ENCODE data around the gene UTP4.

UTP4 gene

GRCh38 chr16:69132424-69133252 lies at the start of gene UTP4, which contains the start of gene CHTF8:
Gene UTP4, plus strand, starts transcription at chr16:69132649. Its CDS starts 811 bp downstream, at chr16:69133460.
Gene CHTF8, minus strand, starts transcription at chr16:69132588. Its CDS starts 11,130 bp downstream, at chr16:69121458.
- peak; percentile 85 for DNase-seq

GRCh38 chr16:69083306-69083941 lies 49.0 kb upstream of the UTP4 start:
- no peak for DNase-seq

GRCh38 chr16:69084289-69084688 lies 48.2 kb upstream of the UTP4 start:
- no peak for DNase-seq

- no peak for DNase-seq
These were observed 47.3 kb upstream of the UTP4 start for GRCh38 chr16:69085032-69085695.

- DNase-seq: no peak
These were observed 45.3 kb upstream of the UTP4 start for GRCh38 chr16:69087161-69087581.

- no peak for DNase-seq
These were observed 43.8 kb upstream of the UTP4 start for GRCh38 chr16:69088684-69089083.

GRCh38 chr16:69089091-69089910 lies 43.1 kb upstream of the UTP4 start:
- DNase-seq: no peak

GRCh38 chr16:69093974-69094373 lies 38.5 kb upstream of the UTP4 start:
- DNase-seq: no peak

GRCh38 chr16:69094501-69094900 lies 37.9 kb upstream of the UTP4 start:
- DNase-seq: no peak

GRCh38 chr16:69095193-69095592 lies 37.3 kb upstream of the UTP4 start:
- DNase-seq: no peak

GRCh38 chr16:69100071-69100691 lies 32.3 kb upstream of the UTP4 start:
- DNase-seq: no peak

GRCh38 chr16:69105501-69106361 lies 26.7 kb upstream of the UTP4 start, which contains the start of gene HAS3:
Gene HAS3, plus strand, starts transcription at chr16:69105653. Its CDS starts 3,743 bp downstream, at chr16:69109396.
- DNase-seq: no peak

- DNase-seq: no peak
These were observed 25.7 kb upstream of the UTP4 start for GRCh38 chr16:69106491-69107315.

- no peak for DNase-seq
These were observed 25.0 kb upstream of the UTP4 start for GRCh38 chr16:69107316-69107962.

GRCh38 chr16:69108064-69108904 lies 24.2 kb upstream of the UTP4 start:
- DNase-seq: no peak

- DNase-seq: no peak
These were observed 23.6 kb upstream of the UTP4 start for GRCh38 chr16:69108905-69109252.

GRCh38 chr16:69109486-69110270 lies 22.8 kb upstream of the UTP4 start:
- DNase-seq: no peak

- no peak for DNase-seq
These were observed 22.0 kb upstream of the UTP4 start for GRCh38 chr16:69110406-69110805.
